Psoas muscle (tissue), 8 donors: Measurements from ENCODE around the gene DPCD. TPM values are rescaled to one million over a fixed set of nuclear protein-coding genes. Genes with fewer than 3 reads are reported as not detected.
A peak's percentile ranks its signal among the peaks of the same experiment; 100 is the strongest.

Experiments
- ATAC-seq, 4 donors: fragments of 200-7000 bp; cut with Tn5 transposase; one replicate each; pipeline ENCODE4 v1.9.1; 2020; ENCODE audit warnings: moderate library complexity in 3 of 4, mild to moderate bottlenecking in 2 of 4
- DNase-seq, 2 donors: peaks; one replicate each; pipeline ENCODE4 v3.0.0-alpha.2; 2020
- H3K27ac ChIP-seq: fragments of 200-600 bp; one replicate; pipeline ENCODE4 v1.8.0; 2022
- H3K27me3 ChIP-seq, 3 donors: fragments of 200-600 bp in 1 of 3; one replicate each; pipeline versions ENCODE4 v1.6.1 to v1.8.0; 2013 to 2022; ENCODE audit warnings: low read length in 2 of 3, mild to moderate bottlenecking in 2 of 3, moderate library complexity in 1 of 3; ENCODE audit not compliant: insufficient read depth in 3 of 3
- H3K36me3 ChIP-seq, 2 donors: fragments of 200-600 bp in 1 of 2; one replicate each; pipeline versions ENCODE4 v1.6.1 to v1.8.0; 2013 to 2022; ENCODE audit warnings: low read depth in 1 of 2, mild to moderate bottlenecking in 1 of 2, moderate library complexity in 1 of 2; ENCODE audit not compliant: insufficient read depth in 1 of 2
- H3K4me1 ChIP-seq: fragments of 200-600 bp; one replicate; pipeline ENCODE4 v1.8.0; 2022
- H3K4me3 ChIP-seq: fragments of 200-600 bp; one replicate; pipeline ENCODE4 v1.8.0; 2022; ENCODE audit warnings: mild to moderate bottlenecking
- H3K9me3 ChIP-seq: fragments of 200-600 bp; one replicate; pipeline ENCODE4 v1.8.0; 2022
- CTCF ChIP-seq: fragments of 200-600 bp; IDR thresholded peaks from one replicate; pipeline ENCODE4 v1.8.0; 2022; ENCODE audit warnings: antibody characterized with exemption
- WGBS, 3 donors: extraction: QIAGEN DNeasy Blood & Tissue Kit; methylation state at CpG; one replicate each; pipeline versions ENCODE4 v1.1.6 to v1.1.7; 2013; 5-methylcytosine and 5-hydroxymethylcytosine counted together
- intact Hi-C, 2 donors: fragments of 100-400 bp; cut with DNase I; formaldehyde crosslinking; loops; one replicate each; pipeline versions ENCODE4 v1.11.0 to v1.14.2; 2022
- polyA plus RNA-seq, 3 donors: library from polyadenylated mRNA; stranded (reverse); fragments of 200-250 nt; gene quantifications; one replicate each; pipeline ENCODE4 v1.2.3, GENCODE V29; 2013
- total RNA-seq, 4 donors: library from RNA; stranded (reverse); fragmentation: NEBNext Ultra II Directional in 2 of 4; extraction: Animal tissue kit (Norgen Biotek cat#: 25700) in 2 of 4; gene quantifications; one replicate each; pipeline versions ENCODE4 v1.2.1 to v1.2.4, GENCODE V29; 2021 to 2023
- donor health status: healthy with polysubstance abuse.
- donor health status: DM: no; HTN: no; CAD: no; lungs with moderate emphysema.
- donor health status: Bipolar disorder and iron deficiency.
- donor health status: healthy.
- donor health status: DM: yes; HTN: yes; CAD: no.
- donor health status: DM: no; HTN: no; CAD: no.
- donor health status: DM: no; HTN: no; CAD: no.
- donor health status: DM: yes; HTN: yes; CAD: no.

Gene DPCD
- total and polyA plus RNA-seq, 7 donors, result 6.6 to 27.4 (median 12.2) TPM

- Histone ChIP-seq H3K9me3 (no peaks in the 10 kb centered on the region), H3K36me3 (no peaks in the 10 kb centered on the region), H3K4me1 (no peaks in the 10 kb centered on the region), H3K27me3 (peaks cover 0 to 30% (median 10%) of the 10 kb centered on the region in 3 donors), H3K27ac (no peak overlapping the region), H3K4me3 (no peak overlapping the region)
- 59 to 71% (median 63%) methylated on average over 3 of the region's 3 CpGs for WGBS, 3 donors
- TF ChIP-seq CTCF, result no peak
- no peak for ATAC-seq
- intact Hi-C loops, result no loop called here
- DNase-seq, result peak in 1 of 2 donors; percentile 4
These were observed 25.1 kb upstream of the DPCD start for GRCh38 chr10:101563007-101563406.

- TF ChIP-seq CTCF, result no peak
- Histone ChIP-seq H3K36me3 (no peaks in the 10 kb centered on the region), H3K4me3 (no peak overlapping the region), H3K27me3 (peaks cover 0 to 35% (median 10%) of the 10 kb centered on the region in 3 donors), H3K9me3 (no peaks in the 10 kb centered on the region), H3K27ac (no peak overlapping the region), H3K4me1 (no peaks in the 10 kb centered on the region)
- DNase-seq (peak in 1 of 2 donors; percentile 27), ATAC-seq (no peak)
- intact Hi-C loops, result no loop called here
- WGBS, 3 donors, result 56 to 63% (median 59%) methylated on average over 11 of the region's 11 CpGs
These were observed 24.6 kb upstream of the DPCD start for GRCh38 chr10:101563497-101564040.

- no peak overlapping the region for H3K4me3 ChIP-seq
- no peaks in the 10 kb centered on the region for H3K4me1 ChIP-seq
- intact Hi-C loops, result no loop called here
- TF ChIP-seq CTCF, result no peak
- no peak for ATAC-seq
- DNase-seq, result peak in 1 of 2 donors; percentile 48
- no peaks in the 10 kb centered on the region for H3K9me3 ChIP-seq
- no peaks in the 10 kb centered on the region for H3K36me3 ChIP-seq
- no peak overlapping the region for H3K27ac ChIP-seq
- 82 to 87% (median 83%) methylated on average over 15 of the region's 15 CpGs for WGBS, 3 donors
- peaks cover 0 to 44% (median 12%) of the 10 kb centered on the region in 3 donors for H3K27me3 ChIP-seq
These were observed 23.6 kb upstream of the DPCD start for GRCh38 chr10:101564490-101564991.

- no peak for ATAC-seq
- DNase-seq, result peak in 1 of 2 donors; percentile 12
These were observed 22.7 kb upstream of the DPCD start for GRCh38 chr10:101565370-101565900.

More at GRCh38 chr10:101565370-101565900, 22.7 kb upstream of the DPCD start:
- H3K27me3 ChIP-seq, result peaks cover 0 to 50% (median 13%) of the 10 kb centered on the region in 3 donors
- WGBS, 3 donors, result 84 to 93% (median 86%) methylated on average over 5 of the region's 5 CpGs
- H3K27ac ChIP-seq, result no peak overlapping the region
- H3K4me3 ChIP-seq, result no peak overlapping the region
- H3K9me3 ChIP-seq, result no peaks in the 10 kb centered on the region
- TF ChIP-seq CTCF, result no peak
- no peaks in the 10 kb centered on the region for H3K36me3 ChIP-seq
- intact Hi-C loops, result no loop called here
- no peaks in the 10 kb centered on the region for H3K4me1 ChIP-seq
